GM12878 (cell line): ENCODE data around the gene DYNLL1. TPM values are rescaled to one million over a fixed set of nuclear protein-coding genes. Genes with fewer than 3 reads are reported as not detected.

Experiments
- ATAC-seq: fragments of 200-7000 bp; cut with Tn5 transposase; 3 replicates; pipeline ENCODE4 v1.9.1; 2020; ENCODE audit warnings: mild to moderate bottlenecking, moderate library complexity
- BruUV-seq: library from RNA; stranded (reverse); fragments of 400-500 nt; replicated peaks from 2 replicates; lab custom pipeline; 2021; lab: Mats Ljungman, UMichigan
- CTCF ChIA-PET: fragments of 300-600 bp; sonication (Branson Sonifier 250); formaldehyde crosslinking; extraction: SDS; loops from one replicate; lab custom pipeline; 2021; ENCODE audit warnings: inconsistent platforms; lab: Yijun Ruan, JAX
- POLR2A ChIA-PET: fragments of 350-600 bp; formaldehyde crosslinking; extraction: SDS; loops from one replicate; lab custom pipeline; 2021; ENCODE audit warnings: inconsistent platforms; lab: Charles Lee
- RAD21 ChIA-PET: fragments of 300-600 bp; sonication (Branson Sonifier 250); formaldehyde crosslinking; loops from one replicate; lab custom pipeline; 2023; ENCODE audit warnings: antibody characterized with exemption; ENCODE audit not compliant: unreplicated experiment; lab: Charles Lee
- SMC1A ChIA-PET: fragments of 300-600 bp; sonication (Branson Sonifier 250); formaldehyde crosslinking; loops from one replicate; lab custom pipeline; 2023; ENCODE audit not compliant: unreplicated experiment, uncharacterized antibody; lab: Charles Lee
- DNase-seq: peaks from one replicate; pipeline ENCODE4 v3.0.0-alpha.2; 2011; ENCODE audit warnings: low read depth, low spot score
- FAIRE-seq: peaks from 3 replicates; lab custom pipeline; 2011; peaks lifted over from hg19 to GRCh38; lab: Jason Lieb, UNC
- H2AFZ ChIP-seq: 2 replicates; pipeline ENCODE4 v1.6.0; 2011; ENCODE audit warnings: low read depth, low read length, control low read depth; ENCODE audit not compliant: control insufficient read depth
- H3K27ac ChIP-seq: 2 replicates; pipeline ENCODE4 v1.5.1; 2011; ENCODE audit warnings: control low read depth; ENCODE audit not compliant: control insufficient read depth, insufficient read depth
- H3K27me3 ChIP-seq, 2 experiments: replicated peaks in 1 of 2; 2 replicates each; pipeline versions ENCODE4 v1.6.0 to v1.6.1; 2011; ENCODE audit warnings: low read length in 1 of 2; ENCODE audit not compliant: control insufficient read depth in 2 of 2, insufficient read depth in 2 of 2
- H3K36me3 ChIP-seq, 2 experiments: 2 replicates each; pipeline ENCODE4 v1.5.1; 2011; ENCODE audit warnings: low read length in 1 of 2; ENCODE audit not compliant: control insufficient read depth in 2 of 2, insufficient read depth in 2 of 2
- H3K4me1 ChIP-seq: 2 replicates; pipeline ENCODE4 v1.6.1; 2011; ENCODE audit warnings: mild to moderate bottlenecking, low read length, moderate library complexity, mixed read lengths; ENCODE audit not compliant: control insufficient read depth, insufficient read depth
- H3K4me2 ChIP-seq: 2 replicates; pipeline ENCODE4 v1.6.0; 2011; ENCODE audit warnings: control low read depth; ENCODE audit not compliant: control insufficient read depth, insufficient read depth
- H3K4me3 ChIP-seq: fragments of 200-600 bp; sonication (generic); 2 replicates; pipeline ENCODE4 v1.5.1; 2016
- H3K79me2 ChIP-seq: 2 replicates; pipeline ENCODE4 v1.6.0; 2011; ENCODE audit warnings: low read length; ENCODE audit not compliant: control insufficient read depth, insufficient read depth
- H3K9ac ChIP-seq: 2 replicates; pipeline ENCODE4 v1.8.0; 2011; ENCODE audit warnings: low read length, control low read depth, mixed read lengths; ENCODE audit not compliant: control insufficient read depth, insufficient read depth
- H3K9me3 ChIP-seq: replicated peaks from 3 replicates; pipeline ENCODE4 v1.5.1; 2011; ENCODE audit warnings: mild to moderate bottlenecking, low read length; ENCODE audit not compliant: control insufficient read depth, insufficient read depth
- H4K20me1 ChIP-seq: 2 replicates; pipeline ENCODE4 v1.6.0; 2011; ENCODE audit not compliant: control insufficient read depth, insufficient read depth
- BCL11A ChIP-seq: IDR thresholded peaks from 2 replicates; pipeline ENCODE4 v1.6.1; 2011; ENCODE audit warnings: low read depth, low read length
- BCLAF1 ChIP-seq: fragments of 450-650 bp; IDR thresholded peaks from 2 replicates; pipeline ENCODE4 v1.6.1; 2017; ENCODE audit warnings: antibody characterized with exemption, mild to moderate bottlenecking, moderate library complexity
- CREB1 ChIP-seq: IDR thresholded peaks from 2 replicates; pipeline ENCODE4 v1.6.1; 2012; ENCODE audit warnings: low read depth, mild to moderate bottlenecking, inconsistent platforms
- HDGF ChIP-seq: fragments of 450-650 bp; IDR thresholded peaks from 2 replicates; pipeline ENCODE4 v1.6.1; 2016; ENCODE audit warnings: antibody characterized with exemption
- LARP7 ChIP-seq: fragments of 450-650 bp; IDR thresholded peaks from 2 replicates; pipeline ENCODE4 v1.6.1; 2017; ENCODE audit warnings: mild to moderate bottlenecking
- MXI1 ChIP-seq: fragments of 150-350 bp; IDR thresholded peaks from 2 replicates; pipeline ENCODE4 v1.6.1; 2011; ENCODE audit warnings: low read depth, mild to moderate bottlenecking, inconsistent platforms, low read length, improper control_type of control experiment
- NR2F1 ChIP-seq: fragments of 450-650 bp; conservative IDR thresholded peaks from 2 replicates; pipeline ENCODE4 v1.6.1; 2017; ENCODE audit warnings: mild to moderate bottlenecking
- PAX5 ChIP-seq: IDR thresholded peaks from 2 replicates; pipeline ENCODE4 v1.6.1; 2011; ENCODE audit warnings: low read depth, low read length, borderline replicate concordance
- POLR2A ChIP-seq: IDR thresholded peaks from 2 replicates; pipeline ENCODE4 v1.6.1; 2011; ENCODE audit warnings: low read depth, mild to moderate bottlenecking, low read length
- SPI1 ChIP-seq: IDR thresholded peaks from 2 replicates; pipeline ENCODE4 v1.6.1; 2011; ENCODE audit warnings: low read depth, mild to moderate bottlenecking, low read length, moderate library complexity, borderline replicate concordance; ENCODE audit not compliant: insufficient read depth
- TAF1 ChIP-seq: IDR thresholded peaks from 2 replicates; pipeline ENCODE4 v1.6.1; 2011; ENCODE audit warnings: mild to moderate bottlenecking, low read depth, low read length, borderline replicate concordance
- TCF3 ChIP-seq: IDR thresholded peaks from 2 replicates; pipeline ENCODE4 v1.6.1; 2012; ENCODE audit warnings: low read depth, mild to moderate bottlenecking, low read length, borderline replicate concordance; ENCODE audit not compliant: insufficient read depth
- ZBTB33 ChIP-seq: fragments of 450-650 bp; IDR thresholded peaks from 2 replicates; pipeline ENCODE4 v1.6.1; 2017; ENCODE audit warnings: mild to moderate bottlenecking
- ZNF592 ChIP-seq: fragments of 450-650 bp; IDR thresholded peaks from 2 replicates; pipeline ENCODE4 v1.6.1; 2017; ENCODE audit warnings: mild to moderate bottlenecking, moderate library complexity
- WGBS: methylation state at CpG from one replicate; pipeline ENCODE4 v1.1.6; 2016; ENCODE audit warnings: low lambda C conversion rate; ENCODE audit not compliant: insufficient replicate concordance, insufficient coverage; ENCODE audit errors: missing lambda C conversion rate; 5-methylcytosine and 5-hydroxymethylcytosine counted together
- in situ Hi-C: fragments of 300-500 bp; cut with MboI; formaldehyde crosslinking; loops from 9 replicates; pipeline ENCODE4 v1.14.3; 2018; ENCODE audit warnings: mixed read lengths
- intact Hi-C: fragments of 100-400 bp; cut with micrococcal nuclease; formaldehyde crosslinking; loops from one replicate; pipeline ENCODE4 v1.14.2; 2022; ENCODE audit not compliant: unreplicated experiment
- polyA plus RNA-seq, 11 experiments: library from polyadenylated mRNA; depleted of rRNA in 4 of 11; unstranded in 6 of 11; stranded (reverse) in 5 of 11; fragments of >200 nt; fragmentation: Nextera tagmentation in 4 of 11; fragmentation: Illumina TruSeq in 1 of 11; extraction: Ambion mirVana in 4 of 11; extraction: Trizol in 1 of 11; gene quantifications; 1 replicate in 1 of 11; 2 replicates in 10 of 11; pipeline versions ENCODE4 v1.2.1 to v1.2.3, GENCODE V29; 2011 to 2016; ENCODE audit warnings: inconsistent platforms in 2 of 11, missing spikeins in 2 of 11, low read depth in 1 of 11
- total RNA-seq, 4 experiments: library from RNA; depleted of rRNA in 3 of 4; stranded (reverse); fragments of >200 nt in 3 of 4; fragmentation: Illumina TruSeq in 1 of 4; extraction: Trizol in 1 of 4; gene quantifications; 2 replicates each; pipeline versions ENCODE4 v1.2.1 to v1.2.3, GENCODE V29; 2013 to 2021

DYNLL1 gene
- total and polyA plus RNA-seq, 10 of the 15 experiments (the other 5 are each of a cell fraction or from before 2014, with no cell fraction given): 239 to 796 (median 379) TPM

- Histone ChIP-seq H3K9me3 (no peaks in the 10 kb centered on the region), H3K4me3 (peak within 1 kb of the TSS; percentile 87), H3K9ac (peak within 1 kb of the TSS; percentile 84), H3K27me3 (no peaks in the 10 kb centered on the region), H3K4me1 (peaks cover 16% of the 10 kb centered on the region), H3K4me2 (peak within 1 kb of the TSS; percentile 96), H3K79me2 (peaks cover 49% of the 10 kb centered on the region), H4K20me1 (peaks cover 10% of the 10 kb centered on the region), H2AFZ (peak within 1 kb of the TSS; percentile 97), H3K27ac (peak within 1 kb of the TSS; percentile 80), H3K36me3 (peaks cover 0 to 12% of the 10 kb centered on the region in 2 experiments; a peak in 3 of 4 replicates)
- intact Hi-C loops: loop anchor here (2.0 kb wide), 3 partner anchors 23 to 31 kb away; partner anchors contain the start of genes COX6A1, DYNLL1, GATC and TRIAP1
- ChIA-PET RAD21 (interaction anchor here (1.9 kb wide), 1 partner anchor 27 kb away, joined by 8 read pairs; the partner anchor contains the start of gene DYNLL1), SMC1A (interaction anchor here (1.5 to 2.8 kb wide), 2 partner anchors 27 to 68 kb away, joined by 5 to 10 read pairs; partner anchors contain the start of gene DYNLL1), POLR2A (interaction anchor here (0.6 to 1.8 kb wide), 6 partner anchors 26 to 177 kb away, joined by 3 to 9 read pairs (median 3); partner anchors contain the start of genes DYNLL1 and SIRT4), CTCF (interaction anchor here (0.7 to 5.9 kb wide), 19 partner anchors 13 to 167 kb away, joined by 3 to 39 read pairs (median 4); partner anchors contain the start of genes COQ5, COX6A1, DYNLL1 and POP5)
- peak; percentile 80 for DNase-seq
- BruUV-seq: no TSS peak
- under 1% methylated on average over 83 of the region's 88 CpGs for WGBS
- in situ Hi-C loops: no loop called here
- FAIRE-seq: peak; percentile 72
- peak; percentile 89 for ATAC-seq
- peak; percentile 87 for TF ChIP-seq NR2F1
- TF ChIP-seq TCF3: 0 out of 2 replicates have a peak, but pooled peaks have one; percentile 14
- peak; percentile 67; the same call in 1 of the 2 replicates for TF ChIP-seq CREB1
- no peak for TF ChIP-seq PAX5
- peak; percentile 96 for TF ChIP-seq LARP7
- TF ChIP-seq HDGF: no peak
- TF ChIP-seq POLR2A: peak; percentile 91
- TF ChIP-seq BCL11A: no peak
- TF ChIP-seq ZNF592: 0 out of 2 replicates have a peak, but pooled peaks have one; percentile 10
- TF ChIP-seq MXI1: peak; percentile 99
- peak; percentile 8; the same call in 1 of the 2 replicates for TF ChIP-seq ZBTB33
- TF ChIP-seq BCLAF1: peak; percentile 74; the same call in 1 of the 2 replicates
- peak; percentile 5; the same call in 1 of the 2 replicates for TF ChIP-seq SPI1
- peak; percentile 72; the same call in 1 of the 2 replicates for TF ChIP-seq TAF1
These were observed 26.3 kb upstream of the DYNLL1 start, which contains the start of gene SRSF9 for GRCh38 chr12:120469450-120470149. Gene SRSF9 (minus strand): TSS chr12:120469748. CDS start chr12:120469609, 139 bp downstream.
